ENCODE results near the gene CRAMP1.
A peak's percentile ranks its signal among the peaks of the same experiment; 100 is the strongest.

The CRAMP1 gene, protein sequence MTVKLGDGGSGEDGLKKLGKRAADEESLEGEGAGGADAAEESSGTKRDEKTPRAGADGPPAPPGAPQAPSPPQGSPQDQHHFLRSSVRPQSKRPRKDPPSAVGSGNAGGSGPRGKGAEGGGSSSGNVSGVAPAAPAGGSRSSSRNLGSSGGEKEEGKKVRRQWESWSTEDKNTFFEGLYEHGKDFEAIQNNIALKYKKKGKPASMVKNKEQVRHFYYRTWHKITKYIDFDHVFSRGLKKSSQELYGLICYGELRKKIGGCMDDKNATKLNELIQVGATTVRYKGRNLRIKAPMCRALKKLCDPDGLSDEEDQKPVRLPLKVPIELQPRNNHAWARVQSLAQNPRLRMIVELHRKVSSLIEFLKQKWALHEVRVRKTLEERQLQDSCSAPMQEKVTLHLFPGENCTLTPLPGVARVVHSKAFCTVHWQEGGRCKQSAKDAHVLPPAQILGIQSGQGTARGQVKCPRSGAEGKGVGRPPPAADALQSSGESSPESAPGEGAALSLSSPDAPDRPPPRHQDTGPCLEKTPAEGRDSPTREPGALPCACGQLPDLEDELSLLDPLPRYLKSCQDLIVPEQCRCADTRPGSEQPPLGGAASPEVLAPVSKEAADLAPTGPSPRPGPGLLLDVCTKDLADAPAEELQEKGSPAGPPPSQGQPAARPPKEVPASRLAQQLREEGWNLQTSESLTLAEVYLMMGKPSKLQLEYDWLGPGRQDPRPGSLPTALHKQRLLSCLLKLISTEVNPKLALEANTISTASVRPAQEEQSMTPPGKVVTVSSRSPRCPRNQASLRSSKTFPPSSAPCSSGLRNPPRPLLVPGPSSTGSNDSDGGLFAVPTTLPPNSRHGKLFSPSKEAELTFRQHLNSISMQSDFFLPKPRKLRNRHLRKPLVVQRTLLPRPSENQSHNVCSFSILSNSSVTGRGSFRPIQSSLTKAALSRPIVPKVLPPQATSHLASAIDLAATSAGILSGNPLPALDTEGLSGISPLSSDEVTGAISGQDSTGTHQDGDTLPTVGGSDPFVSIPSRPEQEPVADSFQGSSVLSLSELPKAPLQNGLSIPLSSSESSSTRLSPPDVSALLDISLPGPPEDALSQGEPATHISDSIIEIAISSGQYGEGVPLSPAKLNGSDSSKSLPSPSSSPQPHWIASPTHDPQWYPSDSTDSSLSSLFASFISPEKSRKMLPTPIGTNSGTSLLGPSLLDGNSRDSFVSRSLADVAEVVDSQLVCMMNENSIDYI (N-terminal part only)

DNA sequence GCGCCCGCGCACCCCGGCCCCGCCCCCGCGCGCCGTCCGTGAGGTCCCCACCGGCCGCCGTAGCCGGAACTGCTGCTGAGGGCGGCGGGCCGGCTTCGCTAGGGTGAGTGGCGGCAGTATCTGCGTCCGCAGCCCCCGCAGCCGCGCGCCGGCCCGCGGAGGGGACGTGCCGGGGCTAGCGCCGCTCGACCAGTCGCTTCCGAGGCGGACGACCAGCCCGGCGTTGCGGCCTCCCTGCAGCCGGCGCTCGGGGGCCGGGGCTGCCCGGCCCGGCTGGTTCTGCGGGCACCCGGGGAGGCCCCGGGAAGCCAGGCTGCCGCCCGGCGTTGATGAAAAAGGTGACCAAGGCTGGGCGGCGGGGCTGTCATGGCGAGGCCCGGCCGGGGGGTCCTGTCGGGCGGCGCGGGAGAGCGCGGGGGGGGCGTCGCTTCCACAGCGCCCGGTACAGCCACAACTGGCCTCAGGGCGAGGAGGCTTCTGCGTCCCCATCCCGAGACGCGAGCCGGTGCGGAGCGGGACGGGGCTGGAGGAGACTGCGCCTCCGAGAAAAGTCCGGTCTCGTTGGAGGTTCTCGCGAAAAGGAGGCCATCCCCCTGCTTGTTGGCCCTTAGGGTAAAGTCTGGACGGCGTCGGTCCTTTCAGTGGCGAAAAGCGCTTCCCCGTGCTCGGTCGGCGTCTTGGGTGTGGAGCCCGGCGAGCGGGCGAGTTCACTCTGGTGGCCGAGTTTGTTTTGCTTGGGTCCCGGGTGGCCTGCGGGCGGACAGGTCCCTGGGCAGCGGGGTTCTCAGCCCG, at the start of gene CRAMP1:
CRAMP1 (plus strand) TSS at position 41 of the 792 bp plus-strand sequence. CDS start 2,280 bp downstream, outside the sequence.
- no peaks in the 10 kb centered on the region for H4K20me1 ChIP-seq (ENCODE audit: insufficient read depth, low read length)
- H2AFZ ChIP-seq (ENCODE audit: low read length), result peak within 1 kb of the TSS; percentile 78
- TF ChIP-seq EZH2phosphoT487 (IDR thresholded peaks at IDR 0.05; ENCODE audit: low read length) (no peak), EZH2 (optimal IDR thresholded peaks at IDR 0.05; ENCODE audit: low read depth, low read length) (no peak)
- TF ChIP-seq, protein P1, sequence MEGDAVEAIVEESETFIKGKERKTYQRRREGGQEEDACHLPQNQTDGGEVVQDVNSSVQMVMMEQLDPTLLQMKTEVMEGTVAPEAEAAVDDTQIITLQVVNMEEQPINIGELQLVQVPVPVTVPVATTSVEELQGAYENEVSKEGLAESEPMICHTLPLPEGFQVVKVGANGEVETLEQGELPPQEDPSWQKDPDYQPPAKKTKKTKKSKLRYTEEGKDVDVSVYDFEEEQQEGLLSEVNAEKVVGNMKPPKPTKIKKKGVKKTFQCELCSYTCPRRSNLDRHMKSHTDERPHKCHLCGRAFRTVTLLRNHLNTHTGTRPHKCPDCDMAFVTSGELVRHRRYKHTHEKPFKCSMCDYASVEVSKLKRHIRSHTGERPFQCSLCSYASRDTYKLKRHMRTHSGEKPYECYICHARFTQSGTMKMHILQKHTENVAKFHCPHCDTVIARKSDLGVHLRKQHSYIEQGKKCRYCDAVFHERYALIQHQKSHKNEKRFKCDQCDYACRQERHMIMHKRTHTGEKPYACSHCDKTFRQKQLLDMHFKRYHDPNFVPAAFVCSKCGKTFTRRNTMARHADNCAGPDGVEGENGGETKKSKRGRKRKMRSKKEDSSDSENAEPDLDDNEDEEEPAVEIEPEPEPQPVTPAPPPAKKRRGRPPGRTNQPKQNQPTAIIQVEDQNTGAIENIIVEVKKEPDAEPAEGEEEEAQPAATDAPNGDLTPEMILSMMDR (IDR thresholded peaks at IDR 0.05; ENCODE audit: low read length), result no peak
- no peaks in the 10 kb centered on the region for H3K9me2 ChIP-seq (replicated peaks; ENCODE audit: insufficient read depth, low read length)
- peak within 1 kb of the TSS; percentile 90 for H3K4me2 ChIP-seq (ENCODE audit: low read depth, low read length)
- H3K4me3 ChIP-seq (ENCODE audit: low read length), result peak within 1 kb of the TSS; percentile 91
- H3K79me2 ChIP-seq (ENCODE audit: low read length), result peaks cover 40% of the 10 kb centered on the region
- peak within 1 kb of the TSS; percentile 76 for H3K9ac ChIP-seq (ENCODE audit: low read length)
- peak; percentile 23 for DNase-seq
- peak within 1 kb of the TSS; percentile 83; the same call in 1 of the 2 replicates for H3K27ac ChIP-seq (ENCODE audit: low read length)
- no peaks in the 10 kb centered on the region for H3K27me3 ChIP-seq (replicated peaks; ENCODE audit: insufficient read depth, low read length)
- H3K9me3 ChIP-seq (replicated peaks; ENCODE audit: insufficient read depth, low read length), result no peaks in the 10 kb centered on the region
- peaks cover 19% of the 10 kb centered on the region for H3F3A ChIP-seq (ENCODE audit: insufficient read depth, low read length)
- peaks cover 16% of the 10 kb centered on the region; the same call in 1 of the 2 replicates for H3K4me1 ChIP-seq (ENCODE audit: low read length)
- H3K36me3 ChIP-seq (replicated peaks; ENCODE audit: insufficient read depth, low read length), result 0 out of 2 replicates have a peak, but pooled peaks cover 4% of the 10 kb centered on the region

DNA sequence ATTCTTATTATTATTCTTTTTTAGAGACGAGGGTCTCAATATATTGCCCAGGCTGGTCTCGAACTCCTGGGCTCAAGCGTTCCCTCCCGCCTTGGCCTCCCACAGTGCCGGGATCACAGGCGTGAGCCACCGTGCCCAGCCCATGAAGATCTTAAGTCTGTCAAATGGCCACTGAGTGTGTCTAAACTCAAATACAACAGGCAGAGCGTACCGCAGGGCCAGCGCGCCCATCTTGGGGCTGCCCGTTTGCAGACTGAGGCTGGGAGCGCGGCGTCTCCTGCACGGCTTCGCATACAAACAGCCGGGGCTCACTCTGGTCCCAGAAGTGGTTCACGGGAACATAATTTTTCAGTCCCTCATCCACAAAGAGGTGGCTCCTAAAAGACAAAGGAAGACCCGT, 48.4 kb upstream of the CRAMP1 start:
- H3K36me3 ChIP-seq (replicated peaks; ENCODE audit: insufficient read depth, low read length), result no peaks in the 10 kb centered on the region
- no peaks in the 10 kb centered on the region for H3K4me1 ChIP-seq (ENCODE audit: low read length)
- H3K27me3 ChIP-seq (replicated peaks; ENCODE audit: insufficient read depth, low read length), result no peaks in the 10 kb centered on the region
- no peaks in the 10 kb centered on the region for H3K9me2 ChIP-seq (replicated peaks; ENCODE audit: insufficient read depth, low read length)
- H3K79me2 ChIP-seq (ENCODE audit: low read length), result no peaks in the 10 kb centered on the region
- H3K4me3 ChIP-seq (ENCODE audit: low read length), result no peak overlapping the region
- DNase-seq, result no peak
- H3K9me3 ChIP-seq (replicated peaks; ENCODE audit: insufficient read depth, low read length), result no peaks in the 10 kb centered on the region
- H3K9ac ChIP-seq (ENCODE audit: low read length), result no peak overlapping the region
- no peak overlapping the region for H2AFZ ChIP-seq (ENCODE audit: low read length)
- no peak overlapping the region for H3K4me2 ChIP-seq (ENCODE audit: low read depth, low read length)
- H3F3A ChIP-seq (ENCODE audit: insufficient read depth, low read length), result no peaks in the 10 kb centered on the region
- no peak overlapping the region for H3K27ac ChIP-seq (ENCODE audit: low read length)
- no peaks in the 10 kb centered on the region for H4K20me1 ChIP-seq (ENCODE audit: insufficient read depth, low read length)
- TF ChIP-seq, protein P1 (IDR thresholded peaks at IDR 0.05; ENCODE audit: low read length), result no peak
- no peak for TF ChIP-seq EZH2phosphoT487 (IDR thresholded peaks at IDR 0.05; ENCODE audit: low read length)
- no peak for TF ChIP-seq EZH2 (optimal IDR thresholded peaks at IDR 0.05; ENCODE audit: low read depth, low read length)

DNA sequence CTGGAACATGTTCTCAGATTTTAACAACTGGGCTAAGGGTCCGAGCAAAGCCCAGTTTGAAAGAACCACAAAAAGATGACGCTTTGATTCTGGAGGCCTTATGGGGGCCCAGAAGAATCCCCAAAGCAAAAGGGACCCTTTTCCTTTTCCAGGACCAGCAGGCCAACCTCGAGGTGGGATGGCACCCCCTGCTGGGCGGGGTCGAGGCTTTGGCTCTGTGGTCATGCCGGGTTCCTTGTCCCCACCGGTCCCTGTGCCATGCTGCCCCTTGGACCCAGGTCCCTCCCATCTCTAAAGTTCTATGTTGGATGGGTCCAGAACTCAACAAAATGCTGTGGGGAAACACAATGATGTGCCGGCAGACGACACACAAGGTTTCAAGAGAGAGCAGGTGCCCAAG, 47.8 kb upstream of the CRAMP1 start:
- no peak overlapping the region for H3K9ac ChIP-seq (ENCODE audit: low read length)
- H3K9me2 ChIP-seq (replicated peaks; ENCODE audit: insufficient read depth, low read length), result no peaks in the 10 kb centered on the region
- H3K79me2 ChIP-seq (ENCODE audit: low read length), result no peaks in the 10 kb centered on the region
- H3K4me2 ChIP-seq (ENCODE audit: low read depth, low read length), result no peak overlapping the region
- H4K20me1 ChIP-seq (ENCODE audit: insufficient read depth, low read length), result no peaks in the 10 kb centered on the region
- no peak for TF ChIP-seq EZH2phosphoT487 (IDR thresholded peaks at IDR 0.05; ENCODE audit: low read length)
- no peak for TF ChIP-seq EZH2 (optimal IDR thresholded peaks at IDR 0.05; ENCODE audit: low read depth, low read length)
- TF ChIP-seq, protein P1 (IDR thresholded peaks at IDR 0.05; ENCODE audit: low read length), result peak; percentile 9; the same call in 1 of the 2 replicates
- no peaks in the 10 kb centered on the region for H3K4me1 ChIP-seq (ENCODE audit: low read length)
- no peak overlapping the region for H3K4me3 ChIP-seq (ENCODE audit: low read length)
- H3K9me3 ChIP-seq (replicated peaks; ENCODE audit: insufficient read depth, low read length), result no peaks in the 10 kb centered on the region
- no peak for DNase-seq
- no peaks in the 10 kb centered on the region for H3K36me3 ChIP-seq (replicated peaks; ENCODE audit: insufficient read depth, low read length)
- H3F3A ChIP-seq (ENCODE audit: insufficient read depth, low read length), result no peaks in the 10 kb centered on the region
- H2AFZ ChIP-seq (ENCODE audit: low read length), result no peak overlapping the region
- H3K27me3 ChIP-seq (replicated peaks; ENCODE audit: insufficient read depth, low read length), result no peaks in the 10 kb centered on the region
- no peak overlapping the region for H3K27ac ChIP-seq (ENCODE audit: low read length)
